ENCODE measurements around the gene ABCC6.

DNA sequence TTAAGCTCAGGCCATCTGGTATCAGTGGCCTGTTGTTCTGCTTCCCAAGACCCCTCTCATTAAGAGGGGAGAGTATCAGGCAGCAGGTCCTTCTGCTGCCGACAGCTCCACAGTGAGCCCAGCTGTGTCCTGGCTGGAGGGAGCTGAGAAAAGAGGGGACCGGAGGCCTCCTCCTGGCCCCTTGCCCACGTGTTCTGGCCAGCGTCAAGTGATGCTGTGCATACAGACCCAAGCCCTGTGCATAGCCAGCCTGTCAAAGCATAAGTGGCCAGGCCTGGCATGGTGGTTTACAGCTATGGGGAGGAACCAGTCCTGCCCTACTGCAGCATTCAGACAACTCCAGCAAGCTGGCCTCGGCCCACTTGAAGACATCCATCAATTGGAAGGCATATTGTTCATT, 48.0 kb downstream of the ABCC6 start:
- TF ChIP-seq CTCF (IDR thresholded peaks at IDR 0.05) (no peak), POLR2AphosphoS5 (IDR thresholded peaks at IDR 0.05; ENCODE audit: low read depth, low read length) (no peak), TCF7L2 (IDR thresholded peaks at IDR 0.05; ENCODE audit: low read depth, low read length) (no peak), SIN3A (IDR thresholded peaks at IDR 0.05; ENCODE audit: borderline replicate concordance, insufficient read depth, low read depth, low read length) (no peak)
- TF ChIP-seq, protein P1, sequence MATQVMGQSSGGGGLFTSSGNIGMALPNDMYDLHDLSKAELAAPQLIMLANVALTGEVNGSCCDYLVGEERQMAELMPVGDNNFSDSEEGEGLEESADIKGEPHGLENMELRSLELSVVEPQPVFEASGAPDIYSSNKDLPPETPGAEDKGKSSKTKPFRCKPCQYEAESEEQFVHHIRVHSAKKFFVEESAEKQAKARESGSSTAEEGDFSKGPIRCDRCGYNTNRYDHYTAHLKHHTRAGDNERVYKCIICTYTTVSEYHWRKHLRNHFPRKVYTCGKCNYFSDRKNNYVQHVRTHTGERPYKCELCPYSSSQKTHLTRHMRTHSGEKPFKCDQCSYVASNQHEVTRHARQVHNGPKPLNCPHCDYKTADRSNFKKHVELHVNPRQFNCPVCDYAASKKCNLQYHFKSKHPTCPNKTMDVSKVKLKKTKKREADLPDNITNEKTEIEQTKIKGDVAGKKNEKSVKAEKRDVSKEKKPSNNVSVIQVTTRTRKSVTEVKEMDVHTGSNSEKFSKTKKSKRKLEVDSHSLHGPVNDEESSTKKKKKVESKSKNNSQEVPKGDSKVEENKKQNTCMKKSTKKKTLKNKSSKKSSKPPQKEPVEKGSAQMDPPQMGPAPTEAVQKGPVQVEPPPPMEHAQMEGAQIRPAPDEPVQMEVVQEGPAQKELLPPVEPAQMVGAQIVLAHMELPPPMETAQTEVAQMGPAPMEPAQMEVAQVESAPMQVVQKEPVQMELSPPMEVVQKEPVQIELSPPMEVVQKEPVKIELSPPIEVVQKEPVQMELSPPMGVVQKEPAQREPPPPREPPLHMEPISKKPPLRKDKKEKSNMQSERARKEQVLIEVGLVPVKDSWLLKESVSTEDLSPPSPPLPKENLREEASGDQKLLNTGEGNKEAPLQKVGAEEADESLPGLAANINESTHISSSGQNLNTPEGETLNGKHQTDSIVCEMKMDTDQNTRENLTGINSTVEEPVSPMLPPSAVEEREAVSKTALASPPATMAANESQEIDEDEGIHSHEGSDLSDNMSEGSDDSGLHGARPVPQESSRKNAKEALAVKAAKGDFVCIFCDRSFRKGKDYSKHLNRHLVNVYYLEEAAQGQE (IDR thresholded peaks at IDR 0.05; ENCODE audit: insufficient read depth in 1 of 2, low read depth in 2 of 2, low read length in 1 of 2): no peak
